Fibroblast of lung (primary cell): ENCODE data around the gene KIAA1755. TPM values are rescaled to one million over a fixed set of nuclear protein-coding genes. Genes with fewer than 3 reads are reported as not detected.
A peak's percentile ranks its signal among the peaks of the same experiment; 100 is the strongest.

Experiments
- DNase-seq, 2 donors: peaks; one replicate each; pipeline versions ENCODE4 v3.0.0 to v3.0.0-alpha.2; 2010; ENCODE audit warnings: low read depth in 2 of 2
- H2AFZ ChIP-seq: 2 replicates; pipeline ENCODE4 v1.5.1; 2012; ENCODE audit warnings: low read length, control low read depth, inconsistent platforms
- H3K27ac ChIP-seq: 2 replicates; pipeline ENCODE4 v1.5.1; 2011; ENCODE audit warnings: low read length, control low read depth; ENCODE audit not compliant: insufficient read depth
- H3K27me3 ChIP-seq: 2 replicates; pipeline ENCODE4 v1.5.1; 2011; ENCODE audit warnings: mild to moderate bottlenecking, low read length; ENCODE audit not compliant: control insufficient read depth, insufficient read depth
- H3K36me3 ChIP-seq: 2 replicates; pipeline ENCODE4 v1.5.1; 2011; ENCODE audit warnings: low read length; ENCODE audit not compliant: control insufficient read depth, insufficient read depth
- H3K4me1 ChIP-seq: 2 replicates; pipeline ENCODE4 v1.5.1; 2011; ENCODE audit warnings: low read length; ENCODE audit not compliant: control insufficient read depth, insufficient read depth; ENCODE audit errors: extremely low read depth
- H3K4me2 ChIP-seq: 2 replicates; pipeline ENCODE4 v1.5.1; 2011; ENCODE audit warnings: low read length, control low read depth; ENCODE audit not compliant: insufficient read depth; ENCODE audit errors: extremely low read depth
- H3K4me3 ChIP-seq, 4 experiments: fragments of 200-600 bp in 1 of 4; sonication (generic) in 1 of 4; replicated peaks in 1 of 4; 2 replicates each; pipeline ENCODE4 v1.5.1; 2011 to 2016; ENCODE audit warnings: low read length in 4 of 4, low read depth in 3 of 4, mild to moderate bottlenecking in 3 of 4, control low read depth in 2 of 4, inconsistent platforms in 1 of 4, mixed read lengths in 1 of 4; ENCODE audit not compliant: insufficient read depth in 1 of 4; ENCODE audit errors: control extremely low read depth in 1 of 4
- H3K79me2 ChIP-seq: 2 replicates; pipeline ENCODE4 v1.5.1; 2012; ENCODE audit warnings: mild to moderate bottlenecking, low read length, inconsistent platforms; ENCODE audit not compliant: control insufficient read depth, insufficient read depth
- H3K9ac ChIP-seq: 2 replicates; pipeline ENCODE4 v1.5.1; 2011; ENCODE audit warnings: mild to moderate bottlenecking, low read length, control low read depth; ENCODE audit not compliant: insufficient read depth
- H3K9me3 ChIP-seq: 2 replicates; pipeline ENCODE4 v1.5.1; 2012; ENCODE audit warnings: low read depth, low read length; ENCODE audit not compliant: control insufficient read depth, insufficient read depth
- H4K20me1 ChIP-seq: 2 replicates; pipeline ENCODE4 v1.5.1; 2011; ENCODE audit warnings: low read length; ENCODE audit not compliant: control insufficient read depth, insufficient read depth; ENCODE audit errors: extremely low read depth
- EZH2 ChIP-seq: IDR thresholded peaks from 2 replicates; pipeline ENCODE4 v1.5.1; 2012; ENCODE audit warnings: low read length, control low read depth, mild to moderate bottlenecking; ENCODE audit errors: missing control alignments
- polyA plus RNA-seq, 2 donors: library from polyadenylated mRNA; depleted of rRNA in 1 of 2; stranded (reverse) in 1 of 2; unstranded in 1 of 2; fragments of >200 nt; gene quantifications; 2 replicates each; pipeline ENCODE4 v1.2.1, GENCODE V29; 2011 to 2012; ENCODE audit warnings: missing spikeins in 1 of 2
- total RNA-seq: library from RNA; depleted of rRNA; stranded (reverse); fragments of >200 nt; gene quantifications from 2 replicates; pipeline ENCODE4 v1.2.1, GENCODE V29; 2014
- TF ChIP-seq, protein P1 (sequence below), 2 donors: IDR thresholded peaks in 1 of 2; conservative IDR thresholded peaks in 1 of 2; 1 replicate in 1 of 2; 2 replicates in 1 of 2; pipeline ENCODE4 v1.5.1; 2011 to 2012; ENCODE audit warnings: low read length in 2 of 2, control low read depth in 1 of 2, inconsistent platforms in 1 of 2, low read depth in 1 of 2, mild to moderate bottlenecking in 1 of 2

KIAA1755 gene
- total and polyA plus RNA-seq, 2 donors (not counting 1 experiment from before 2014, with no cell fraction given) = 0.60 to 2.8 TPM

DNA sequence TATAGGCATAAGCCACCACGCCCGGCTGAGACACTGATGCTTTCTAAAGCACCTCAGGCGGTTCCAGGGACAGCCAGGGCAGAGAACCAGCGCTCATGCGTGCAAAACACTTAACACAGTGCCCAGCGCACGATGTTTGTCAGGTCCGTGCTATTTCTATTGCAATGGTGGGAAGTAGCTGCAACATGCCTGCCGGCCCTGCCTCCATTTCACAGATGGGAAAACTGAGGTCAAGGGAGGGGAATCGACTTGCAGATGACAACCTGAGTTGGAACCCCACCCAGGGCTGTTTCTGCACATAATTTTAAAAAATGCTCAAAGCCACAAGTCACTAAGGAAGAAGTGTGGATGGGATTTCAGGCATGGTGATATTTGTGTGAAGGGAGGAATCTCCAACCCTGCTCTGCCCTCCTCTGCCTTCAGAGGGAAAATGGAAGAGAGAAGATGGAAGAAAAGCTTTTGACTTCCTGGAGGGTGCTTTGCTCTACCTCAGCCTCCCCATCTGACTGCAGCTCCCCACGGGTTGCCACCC, 39.9 kb downstream of the KIAA1755 start:
- Histone ChIP-seq H3K9ac (no peak overlapping the region), H3K36me3 (no peaks in the 10 kb centered on the region), H3K4me2 (peak overlapping the region; percentile 38), H2AFZ (no peak overlapping the region), H3K79me2 (no peaks in the 10 kb centered on the region), H3K4me3 (peak overlapping the region in 1 of 4 experiments; percentile 28), H3K9me3 (no peaks in the 10 kb centered on the region), H3K27ac (no peak overlapping the region), H4K20me1 (no peaks in the 10 kb centered on the region), H3K4me1 (peaks cover 22% of the 10 kb centered on the region), H3K27me3 (no peaks in the 10 kb centered on the region)
- no peak for DNase-seq
- TF ChIP-seq, protein P1, sequence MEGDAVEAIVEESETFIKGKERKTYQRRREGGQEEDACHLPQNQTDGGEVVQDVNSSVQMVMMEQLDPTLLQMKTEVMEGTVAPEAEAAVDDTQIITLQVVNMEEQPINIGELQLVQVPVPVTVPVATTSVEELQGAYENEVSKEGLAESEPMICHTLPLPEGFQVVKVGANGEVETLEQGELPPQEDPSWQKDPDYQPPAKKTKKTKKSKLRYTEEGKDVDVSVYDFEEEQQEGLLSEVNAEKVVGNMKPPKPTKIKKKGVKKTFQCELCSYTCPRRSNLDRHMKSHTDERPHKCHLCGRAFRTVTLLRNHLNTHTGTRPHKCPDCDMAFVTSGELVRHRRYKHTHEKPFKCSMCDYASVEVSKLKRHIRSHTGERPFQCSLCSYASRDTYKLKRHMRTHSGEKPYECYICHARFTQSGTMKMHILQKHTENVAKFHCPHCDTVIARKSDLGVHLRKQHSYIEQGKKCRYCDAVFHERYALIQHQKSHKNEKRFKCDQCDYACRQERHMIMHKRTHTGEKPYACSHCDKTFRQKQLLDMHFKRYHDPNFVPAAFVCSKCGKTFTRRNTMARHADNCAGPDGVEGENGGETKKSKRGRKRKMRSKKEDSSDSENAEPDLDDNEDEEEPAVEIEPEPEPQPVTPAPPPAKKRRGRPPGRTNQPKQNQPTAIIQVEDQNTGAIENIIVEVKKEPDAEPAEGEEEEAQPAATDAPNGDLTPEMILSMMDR (conservative IDR thresholded peaks at IDR 0.05 in 1 of 2, IDR thresholded peaks at IDR 0.05 in 1 of 2; ENCODE audit: low read depth in 1 of 2, low read length in 2 of 2) = no peak
- no peak for TF ChIP-seq EZH2

GRCh38 chr20:38219006-38219950, 41.3 kb downstream of the KIAA1755 start:
- TF ChIP-seq, protein P1 (conservative IDR thresholded peaks at IDR 0.05 in 1 of 2, IDR thresholded peaks at IDR 0.05 in 1 of 2; ENCODE audit: low read depth in 1 of 2, low read length in 2 of 2) = no peak
- TF ChIP-seq EZH2 = no peak
- no peaks in the 10 kb centered on the region for H3K79me2 ChIP-seq
- H3K9me3 ChIP-seq = no peaks in the 10 kb centered on the region
- H4K20me1 ChIP-seq = no peaks in the 10 kb centered on the region
- no peak for DNase-seq
- H3K9ac ChIP-seq = no peak overlapping the region
- peak overlapping the region; percentile 16 for H3K27ac ChIP-seq
- no peak overlapping the region for H3K4me3 ChIP-seq
- peaks cover 22% of the 10 kb centered on the region for H3K4me1 ChIP-seq
- no peaks in the 10 kb centered on the region for H3K36me3 ChIP-seq
- H2AFZ ChIP-seq = no peak overlapping the region
- no peaks in the 10 kb centered on the region for H3K27me3 ChIP-seq
- H3K4me2 ChIP-seq = no peak overlapping the region

- no peaks in the 10 kb centered on the region for H3K36me3 ChIP-seq
- H3K9ac ChIP-seq = no peak overlapping the region
- H2AFZ ChIP-seq = no peak overlapping the region
- H3K27me3 ChIP-seq = no peaks in the 10 kb centered on the region
- H3K4me1 ChIP-seq = peaks cover 22% of the 10 kb centered on the region
- no peaks in the 10 kb centered on the region for H3K79me2 ChIP-seq
- H3K27ac ChIP-seq = peak overlapping the region; percentile 93
- H3K4me3 ChIP-seq = no peak overlapping the region
- DNase-seq = no peak
- no peaks in the 10 kb centered on the region for H3K9me3 ChIP-seq
- H3K4me2 ChIP-seq = no peak overlapping the region
- TF ChIP-seq EZH2 = no peak
- TF ChIP-seq, protein P1 (conservative IDR thresholded peaks at IDR 0.05 in 1 of 2, IDR thresholded peaks at IDR 0.05 in 1 of 2; ENCODE audit: low read depth in 1 of 2, low read length in 2 of 2) = no peak
- H4K20me1 ChIP-seq = no peaks in the 10 kb centered on the region
Measured at GRCh38 chr20:38218566-38218885, 42.0 kb downstream of the KIAA1755 start.
